Stimulated activated memory B cell treated with anti-CD40 and anti-IgM and Interleukin-4, amounts not matched to agents 10 μg/mL and 1 μg/mL and 100 μg/mL, for 72 hours (primary cell): Measurements from ENCODE around the gene TENM3.
A peak's percentile ranks its signal among the peaks of the same experiment; 100 is the strongest.

Source experiments
- ATAC-seq: fragments of 150-1000 bp; cut with Tn5 transposase; 2 replicates; pipeline ENCODE4 v1.10.0; 2021
- H3K27ac Mint-ChIP-seq: one replicate; pipeline ENCODE4 v1.8.0; 2022; ENCODE audit warnings: mild to moderate bottlenecking, mixed read lengths
- H3K27me3 Mint-ChIP-seq: one replicate; pipeline ENCODE4 v1.8.0; 2022; ENCODE audit warnings: mixed read lengths
- H3K36me3 Mint-ChIP-seq: one replicate; pipeline ENCODE4 v1.8.0; 2022; ENCODE audit warnings: mixed read lengths
- H3K4me1 Mint-ChIP-seq: one replicate; pipeline ENCODE4 v1.8.0; 2022; ENCODE audit warnings: mixed read lengths
- H3K4me3 Mint-ChIP-seq: one replicate; pipeline ENCODE4 v1.8.0; 2022; ENCODE audit warnings: mild to moderate bottlenecking, moderate library complexity, mixed read lengths
- H3K9me3 Mint-ChIP-seq: one replicate; pipeline ENCODE4 v1.8.0; 2022; ENCODE audit warnings: mixed read lengths

TENM3 gene

GRCh38 chr4:182510836-182511235 lies 267.6 kb downstream of the TENM3 start:
- no peaks in the 10 kb centered on the region for H3K27me3 Mint-ChIP-seq
- no peaks in the 10 kb centered on the region for H3K36me3 Mint-ChIP-seq
- H3K4me1 Mint-ChIP-seq: no peaks in the 10 kb centered on the region
- ATAC-seq: peak; percentile 26
- H3K9me3 Mint-ChIP-seq: no peaks in the 10 kb centered on the region
- H3K4me3 Mint-ChIP-seq: no peak overlapping the region
- H3K27ac Mint-ChIP-seq: no peak overlapping the region

GRCh38 chr4:182513587-182514291 lies 270.5 kb downstream of the TENM3 start:
- H3K9me3 Mint-ChIP-seq: no peaks in the 10 kb centered on the region
- no peaks in the 10 kb centered on the region for H3K27me3 Mint-ChIP-seq
- H3K4me3 Mint-ChIP-seq: no peak overlapping the region
- no peak overlapping the region for H3K27ac Mint-ChIP-seq
- H3K4me1 Mint-ChIP-seq: no peaks in the 10 kb centered on the region
- no peaks in the 10 kb centered on the region for H3K36me3 Mint-ChIP-seq
- peak; percentile 52 for ATAC-seq

GRCh38 chr4:182518421-182518820 lies 275.2 kb downstream of the TENM3 start:
- no peaks in the 10 kb centered on the region for H3K27me3 Mint-ChIP-seq
- H3K27ac Mint-ChIP-seq: no peak overlapping the region
- H3K9me3 Mint-ChIP-seq: no peaks in the 10 kb centered on the region
- no peak overlapping the region for H3K4me3 Mint-ChIP-seq
- no peaks in the 10 kb centered on the region for H3K36me3 Mint-ChIP-seq
- H3K4me1 Mint-ChIP-seq: no peaks in the 10 kb centered on the region
- ATAC-seq: no peak

- Mint-ChIP-seq H3K4me3 (no peak overlapping the region), H3K9me3 (no peaks in the 10 kb centered on the region), H3K27ac (no peak overlapping the region), H3K4me1 (no peaks in the 10 kb centered on the region), H3K36me3 (no peaks in the 10 kb centered on the region), H3K27me3 (no peaks in the 10 kb centered on the region)
- ATAC-seq: no peak
Observed at GRCh38 chr4:182519528-182519927, 276.3 kb downstream of the TENM3 start.

- ATAC-seq: no peak
- H3K4me1 Mint-ChIP-seq: no peaks in the 10 kb centered on the region
- no peak overlapping the region for H3K4me3 Mint-ChIP-seq
Observed at GRCh38 chr4:182521011-182521410, 277.8 kb downstream of the TENM3 start.

GRCh38 chr4:182528819-182529218 lies 285.6 kb downstream of the TENM3 start:
- Mint-ChIP-seq H3K36me3 (no peaks in the 10 kb centered on the region), H3K27me3 (peaks cover 10% of the 10 kb centered on the region), H3K27ac (no peak overlapping the region), H3K9me3 (no peaks in the 10 kb centered on the region), H3K4me1 (no peaks in the 10 kb centered on the region), H3K4me3 (no peak overlapping the region)
- no peak for ATAC-seq

More at GRCh38 chr4:182521011-182521410, 277.8 kb downstream of the TENM3 start:
- Mint-ChIP-seq H3K9me3 (no peaks in the 10 kb centered on the region), H3K36me3 (no peaks in the 10 kb centered on the region), H3K27ac (no peak overlapping the region), H3K27me3 (peaks cover 2% of the 10 kb centered on the region)

GRCh38 chr4:182530451-182530850 lies 287.2 kb downstream of the TENM3 start:
- Mint-ChIP-seq H3K27ac (no peak overlapping the region), H3K36me3 (no peaks in the 10 kb centered on the region), H3K9me3 (no peaks in the 10 kb centered on the region), H3K4me3 (no peak overlapping the region), H3K27me3 (peaks cover 10% of the 10 kb centered on the region), H3K4me1 (no peaks in the 10 kb centered on the region)
- ATAC-seq: no peak

GRCh38 chr4:182531555-182532162 lies 288.5 kb downstream of the TENM3 start:
- no peaks in the 10 kb centered on the region for H3K4me1 Mint-ChIP-seq
- no peak for ATAC-seq
- peaks cover 2% of the 10 kb centered on the region for H3K27me3 Mint-ChIP-seq
- H3K36me3 Mint-ChIP-seq: no peaks in the 10 kb centered on the region
- H3K27ac Mint-ChIP-seq: no peak overlapping the region
- no peak overlapping the region for H3K4me3 Mint-ChIP-seq
- no peaks in the 10 kb centered on the region for H3K9me3 Mint-ChIP-seq

GRCh38 chr4:182532441-182532840 lies 289.2 kb downstream of the TENM3 start:
- no peak for ATAC-seq

GRCh38 chr4:182533964-182534363 lies 290.8 kb downstream of the TENM3 start:
- Mint-ChIP-seq H3K9me3 (no peaks in the 10 kb centered on the region), H3K36me3 (no peaks in the 10 kb centered on the region), H3K27ac (no peak overlapping the region), H3K4me3 (no peak overlapping the region), H3K27me3 (no peaks in the 10 kb centered on the region), H3K4me1 (no peaks in the 10 kb centered on the region)
- no peak for ATAC-seq

More at GRCh38 chr4:182532441-182532840, 289.2 kb downstream of the TENM3 start:
- Mint-ChIP-seq H3K4me3 (no peak overlapping the region), H3K27me3 (no peaks in the 10 kb centered on the region), H3K36me3 (no peaks in the 10 kb centered on the region), H3K4me1 (no peaks in the 10 kb centered on the region), H3K27ac (no peak overlapping the region), H3K9me3 (no peaks in the 10 kb centered on the region)

GRCh38 chr4:182536221-182536811 lies 293.1 kb downstream of the TENM3 start:
- Mint-ChIP-seq H3K4me3 (no peak overlapping the region), H3K9me3 (no peaks in the 10 kb centered on the region), H3K27me3 (no peaks in the 10 kb centered on the region), H3K36me3 (no peaks in the 10 kb centered on the region), H3K27ac (no peak overlapping the region), H3K4me1 (no peaks in the 10 kb centered on the region)
- ATAC-seq: no peak

- ATAC-seq: no peak
- no peak overlapping the region for H3K4me3 Mint-ChIP-seq
- no peaks in the 10 kb centered on the region for H3K36me3 Mint-ChIP-seq
- no peaks in the 10 kb centered on the region for H3K27me3 Mint-ChIP-seq
- H3K4me1 Mint-ChIP-seq: no peaks in the 10 kb centered on the region
- H3K9me3 Mint-ChIP-seq: no peaks in the 10 kb centered on the region
- no peak overlapping the region for H3K27ac Mint-ChIP-seq
Observed at GRCh38 chr4:182537031-182537795, 294.0 kb downstream of the TENM3 start.

GRCh38 chr4:182538031-182538430 lies 294.8 kb downstream of the TENM3 start:
- no peaks in the 10 kb centered on the region for H3K27me3 Mint-ChIP-seq
- no peaks in the 10 kb centered on the region for H3K4me1 Mint-ChIP-seq
- H3K9me3 Mint-ChIP-seq: no peaks in the 10 kb centered on the region
- H3K36me3 Mint-ChIP-seq: no peaks in the 10 kb centered on the region
- ATAC-seq: no peak
- no peak overlapping the region for H3K4me3 Mint-ChIP-seq
- no peak overlapping the region for H3K27ac Mint-ChIP-seq

- Mint-ChIP-seq H3K27me3 (peaks cover under 1% of the 10 kb centered on the region), H3K36me3 (no peaks in the 10 kb centered on the region), H3K9me3 (no peaks in the 10 kb centered on the region), H3K4me1 (no peaks in the 10 kb centered on the region), H3K27ac (no peak overlapping the region), H3K4me3 (no peak overlapping the region)
- no peak for ATAC-seq
Observed at GRCh38 chr4:182540496-182540895, 297.3 kb downstream of the TENM3 start.

- no peaks in the 10 kb centered on the region for H3K4me1 Mint-ChIP-seq
- no peak for ATAC-seq
- no peak overlapping the region for H3K4me3 Mint-ChIP-seq
- no peak overlapping the region for H3K27ac Mint-ChIP-seq
- peaks cover 9% of the 10 kb centered on the region for H3K27me3 Mint-ChIP-seq
- no peaks in the 10 kb centered on the region for H3K9me3 Mint-ChIP-seq
- H3K36me3 Mint-ChIP-seq: no peaks in the 10 kb centered on the region
Observed at GRCh38 chr4:182547435-182547834, 304.2 kb downstream of the TENM3 start.
